OCI-LY7 (cell line): ENCODE data around the gene RMND1. TPM values are rescaled to one million over a fixed set of nuclear protein-coding genes. Genes with fewer than 3 reads are reported as not detected.

ENCODE experiments used
- BruUV-seq: library from RNA; stranded (reverse); fragments of 400-500 nt; replicated peaks from 2 replicates; lab custom pipeline; 2021; lab: Mats Ljungman, UMichigan
- CTCF ChIA-PET: fragments of 300-600 bp; sonication (Branson Sonifier 250); formaldehyde crosslinking; loops from one replicate; lab custom pipeline; 2022; ENCODE audit warnings: antibody characterized with exemption; ENCODE audit not compliant: unreplicated experiment; lab: Charles Lee
- POLR2A ChIA-PET: fragments of 300-600 bp; sonication (Branson Sonifier 250); formaldehyde crosslinking; loops from one replicate; lab custom pipeline; 2022; ENCODE audit warnings: antibody characterized with exemption; lab: Charles Lee
- DNase-seq: peaks from one replicate; pipeline ENCODE4 v3.0.0-alpha.2; 2015; ENCODE audit warnings: low spot score
- H2AFZ ChIP-seq: fragments of 200-600 bp; sonication (generic), shearing (Covaris generic); 2 replicates; pipeline ENCODE4 v1.6.1; 2014; ENCODE audit warnings: mild to moderate bottlenecking, antibody characterized with exemption, low read length, moderate library complexity
- H3K27ac ChIP-seq: fragments of 200-600 bp; sonication (generic); 2 replicates; pipeline ENCODE4 v1.5.1; 2014; ENCODE audit warnings: mixed run types, low read depth, mild to moderate bottlenecking, moderate library complexity, low read length, inconsistent platforms; ENCODE audit not compliant: poor library complexity, severe bottlenecking
- H3K36me3 ChIP-seq: fragments of 200-600 bp; sonication (generic); 2 replicates; pipeline ENCODE4 v1.6.1; 2014; ENCODE audit warnings: mild to moderate bottlenecking, antibody characterized with exemption, low read length, moderate library complexity, mixed read lengths; ENCODE audit not compliant: insufficient read depth
- H3K4me1 ChIP-seq: fragments of 200-600 bp; sonication (generic); 2 replicates; pipeline ENCODE4 v1.5.1; 2014; ENCODE audit warnings: mild to moderate bottlenecking, low read length; ENCODE audit not compliant: insufficient read depth, poor library complexity, severe bottlenecking
- H3K4me2 ChIP-seq: fragments of 200-600 bp; sonication (generic); 2 replicates; pipeline ENCODE4 v1.6.1; 2014; ENCODE audit warnings: mild to moderate bottlenecking, low read length
- H3K4me3 ChIP-seq: fragments of 200-600 bp; sonication (generic); 2 replicates; pipeline ENCODE4 v1.5.1; 2014; ENCODE audit warnings: mild to moderate bottlenecking, low read depth, low read length; ENCODE audit not compliant: poor library complexity, severe bottlenecking
- H3K79me2 ChIP-seq: fragments of 200-600 bp; sonication (generic); 2 replicates; pipeline ENCODE4 v1.6.1; 2016; ENCODE audit warnings: low read depth, mild to moderate bottlenecking, low read length, moderate library complexity, mixed read lengths; ENCODE audit not compliant: insufficient read depth
- H3K9me2 ChIP-seq: fragments of 200-600 bp; sonication (generic); 2 replicates; pipeline ENCODE4 v1.6.1; 2016; ENCODE audit warnings: mild to moderate bottlenecking, low read length, mixed read lengths; ENCODE audit not compliant: insufficient read depth
- H3K9me3 ChIP-seq: fragments of 200-600 bp; sonication (generic); 2 replicates; pipeline ENCODE4 v1.6.1; 2014; ENCODE audit warnings: mild to moderate bottlenecking, mixed run types, low read length, mixed read lengths
- H4K20me1 ChIP-seq: fragments of 200-600 bp; sonication (generic); 2 replicates; pipeline ENCODE4 v1.6.1; 2014; ENCODE audit warnings: mild to moderate bottlenecking, antibody characterized with exemption, low read length, moderate library complexity, mixed read lengths; ENCODE audit not compliant: insufficient read depth
- CTCF ChIP-seq: fragments of 200-600 bp; sonication (generic); conservative IDR thresholded peaks from 2 replicates; pipeline ENCODE4 v1.5.1; 2014; ENCODE audit warnings: mild to moderate bottlenecking, antibody characterized with exemption, low read length, moderate library complexity, mixed read lengths
- EZH2phosphoT487 ChIP-seq: fragments of 200-600 bp; sonication (generic); IDR thresholded peaks from 2 replicates; pipeline ENCODE4 v1.6.1; 2018; ENCODE audit warnings: low read depth, borderline replicate concordance, mild to moderate bottlenecking, mixed run types, antibody characterized with exemption, low read length, moderate library complexity, mixed read lengths
- intact Hi-C: fragments of 100-400 bp; cut with micrococcal nuclease; formaldehyde crosslinking; loops from one replicate; pipeline ENCODE4 v1.10.0; 2022; ENCODE audit not compliant: unreplicated experiment
- total RNA-seq, 2 experiments: library from RNA; depleted of rRNA in 1 of 2; stranded (reverse); fragments of >200 nt in 1 of 2; shearing (Covaris generic) in 1 of 2; gene quantifications; 2 replicates each; pipeline ENCODE4 v1.2.3, GENCODE V29; 2014 to 2022

RMND1 gene
- total RNA-seq, 2 experiments from 2014 or later, result 21.2 to 22.3 TPM

GRCh38 chr6:151442371-151442770, 9.6 kb downstream of the RMND1 start:
- Histone ChIP-seq H2AFZ (no peak overlapping the region), H3K4me3 (no peak overlapping the region), H3K4me1 (no peaks in the 10 kb centered on the region), H3K27ac (no peak overlapping the region), H3K9me2 (no peaks in the 10 kb centered on the region), H3K36me3 (peaks cover 57% of the 10 kb centered on the region), H3K4me2 (no peak overlapping the region), H3K79me2 (peaks cover 47% of the 10 kb centered on the region), H4K20me1 (0 out of 2 replicates have a peak, but pooled peaks cover 5% of the 10 kb centered on the region), H3K9me3 (no peaks in the 10 kb centered on the region)
- ChIA-PET POLR2A (interaction anchor here (0.7 to 2.8 kb wide), 3 partner anchors 9 to 53 kb away, joined by 3 to 15 read pairs (median 4); partner anchors contain the start of gene RMND1), CTCF (no interaction called here)
- intact Hi-C loops, result no loop called here
- TF ChIP-seq EZH2phosphoT487 (no peak), CTCF (no peak)
- DNase-seq, result no peak
- BruUV-seq, result no TSS peak

DNA sequence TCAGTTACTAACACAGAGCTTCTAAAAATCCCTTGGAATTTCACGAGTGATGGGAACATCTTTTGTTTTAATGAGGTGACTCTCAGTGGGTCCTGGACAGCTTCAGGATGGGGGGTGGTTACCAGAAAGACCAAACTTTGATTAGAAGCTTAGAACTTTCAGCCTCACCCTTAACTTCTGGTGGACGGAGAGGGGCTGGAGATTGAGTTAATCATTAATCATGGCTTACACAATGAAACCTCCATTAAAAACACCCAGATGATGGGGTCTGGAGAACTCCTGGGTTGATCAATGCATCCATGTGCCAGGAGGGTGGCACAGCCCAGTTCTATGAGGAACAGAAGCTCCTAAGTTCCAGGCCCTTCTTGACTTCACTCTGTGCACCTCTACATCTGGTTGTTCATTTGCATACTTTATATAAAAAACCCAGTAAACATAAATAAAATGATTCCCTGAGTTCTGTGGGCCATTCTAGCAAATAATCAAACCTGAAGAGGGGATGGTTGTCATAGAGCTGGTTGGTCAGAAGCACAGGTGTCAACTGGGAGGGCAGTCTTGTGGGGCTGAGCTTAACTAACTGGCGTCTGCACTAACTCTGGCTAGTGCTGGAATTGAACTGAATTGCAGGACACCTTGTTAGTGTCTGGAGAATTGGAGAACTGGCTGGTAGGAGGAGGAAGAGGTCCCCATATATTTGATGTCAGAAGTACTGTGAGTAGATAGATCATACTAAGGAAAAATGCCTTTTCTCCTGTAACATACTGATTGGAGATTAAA, 10.3 kb downstream of the RMND1 start:
- CTCF ChIA-PET, result no interaction called here
- no peak overlapping the region for H3K27ac ChIP-seq
- peaks cover 65% of the 10 kb centered on the region for H3K36me3 ChIP-seq
- H3K9me2 ChIP-seq, result no peaks in the 10 kb centered on the region
- no peak for TF ChIP-seq CTCF
- TF ChIP-seq EZH2phosphoT487, result no peak
- H3K9me3 ChIP-seq, result no peaks in the 10 kb centered on the region
- no peak for DNase-seq
- 0 out of 2 replicates have a peak, but pooled peaks cover 5% of the 10 kb centered on the region for H4K20me1 ChIP-seq
- H2AFZ ChIP-seq, result no peak overlapping the region
- peaks cover 52% of the 10 kb centered on the region for H3K79me2 ChIP-seq
- no peak overlapping the region for H3K4me2 ChIP-seq
- intact Hi-C loops, result no loop called here
- no peak overlapping the region for H3K4me3 ChIP-seq
- H3K4me1 ChIP-seq, result no peaks in the 10 kb centered on the region
- no TSS peak for BruUV-seq
- POLR2A ChIA-PET, result interaction anchor here (0.7 to 2.8 kb wide), 3 partner anchors 10 to 52 kb away, joined by 3 to 15 read pairs (median 4); partner anchors contain the start of gene RMND1

DNA sequence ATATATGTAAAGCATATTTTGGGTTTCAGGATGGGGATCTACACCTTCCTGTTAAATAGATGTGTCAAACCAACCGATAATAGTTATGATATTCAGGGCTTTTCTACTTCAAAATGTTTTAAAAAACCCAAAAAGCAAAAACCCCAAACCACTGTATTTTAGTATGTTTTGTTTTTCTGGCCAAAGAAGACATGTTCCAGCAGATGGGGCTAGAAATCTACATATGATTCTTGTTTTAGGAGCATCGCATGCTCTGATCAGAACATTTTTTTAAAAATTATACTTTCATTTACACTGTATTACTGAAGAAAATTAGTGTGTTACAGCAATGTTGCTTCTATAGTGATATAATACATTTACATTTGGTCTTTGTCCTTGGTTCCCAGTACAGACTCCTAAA, 11.0 kb downstream of the RMND1 start:
- H3K27ac ChIP-seq, result no peak overlapping the region
- CTCF ChIA-PET, result no interaction called here
- no peak overlapping the region for H3K4me2 ChIP-seq
- intact Hi-C loops, result no loop called here
- H3K9me3 ChIP-seq, result no peaks in the 10 kb centered on the region
- H3K9me2 ChIP-seq, result no peaks in the 10 kb centered on the region
- peaks cover 71% of the 10 kb centered on the region for H3K36me3 ChIP-seq
- peak; percentile 16 for DNase-seq
- POLR2A ChIA-PET, result interaction anchor here (0.5 to 2.8 kb wide), 4 partner anchors 11 to 1904 kb away, joined by 3 to 15 read pairs (median 5); partner anchors contain the start of gene RMND1
- peaks cover 56% of the 10 kb centered on the region for H3K79me2 ChIP-seq
- TF ChIP-seq CTCF (peak; percentile 66), EZH2phosphoT487 (no peak)
- 0 out of 2 replicates have a peak, but pooled peaks cover 5% of the 10 kb centered on the region for H4K20me1 ChIP-seq
- no peak overlapping the region for H3K4me3 ChIP-seq
- no peak overlapping the region for H2AFZ ChIP-seq
- no TSS peak for BruUV-seq
- no peaks in the 10 kb centered on the region for H3K4me1 ChIP-seq
